ENCODE measurements around the gene CT45A1. TPM values are rescaled to one million over a fixed set of nuclear protein-coding genes. Genes with fewer than 3 reads are reported as not detected.
"Not testable (repeated sequence)": the region's sequence is repeated elsewhere in the genome, so short reads cannot be mapped to it uniquely, and the experiment has no call there.

Gene CT45A1
- total RNA-seq: not detected

GRCh38 chrX:135713183-135713689 is at the start of gene CT45A1:
TSS of gene CT45A1 (plus strand) at chrX:135713639. CDS start at chrX:135718941, 5,302 bp downstream.
- H3K27me3 ChIP-seq; H3K4me3 ChIP-seq; intact Hi-C loops (cut with DNase I; ENCODE audit: low total_unique reads); H3K27ac ChIP-seq; H3K36me3 ChIP-seq; H3K4me1 ChIP-seq; DNase-seq; H3K9me3 ChIP-seq: not testable (repeated sequence)

GRCh38 chrX:135672979-135673378 is 40.5 kb upstream of the CT45A1 start:
- DNase-seq; H3K36me3 ChIP-seq; H3K4me1 ChIP-seq; H3K27me3 ChIP-seq; H3K4me3 ChIP-seq; intact Hi-C loops (cut with DNase I; ENCODE audit: low total_unique reads); H3K27ac ChIP-seq; H3K9me3 ChIP-seq: not testable (repeated sequence)

GRCh38 chrX:135688137-135688536 is 25.3 kb upstream of the CT45A1 start:
- intact Hi-C loops (cut with DNase I; ENCODE audit: low total_unique reads): no loop called here
- Histone ChIP-seq H3K27ac (no peak overlapping the region), H3K27me3 (no peaks in the 10 kb centered on the region), H3K4me3 (no peak overlapping the region), H3K9me3 (no peaks in the 10 kb centered on the region), H3K4me1 (no peaks in the 10 kb centered on the region), H3K36me3 (no peaks in the 10 kb centered on the region)
- TF ChIP-seq POLR2A (IDR thresholded peaks at IDR 0.05) (no peak), CTCF (IDR thresholded peaks at IDR 0.05) (no peak)
- DNase-seq: no peak

- H3K27ac ChIP-seq: no peak overlapping the region
- intact Hi-C loops (cut with DNase I; ENCODE audit: low total_unique reads): no loop called here
- no peak overlapping the region for H3K4me3 ChIP-seq
- peaks cover 0 to 8% of the 10 kb centered on the region in 2 donors for H3K27me3 ChIP-seq
- TF ChIP-seq POLR2A (IDR thresholded peaks at IDR 0.05) (no peak), CTCF (IDR thresholded peaks at IDR 0.05) (no peak)
- H3K9me3 ChIP-seq: no peaks in the 10 kb centered on the region
- H3K4me1 ChIP-seq: no peaks in the 10 kb centered on the region
- H3K36me3 ChIP-seq: no peaks in the 10 kb centered on the region
- DNase-seq: no peak
These were observed 18.0 kb upstream of the CT45A1 start for GRCh38 chrX:135695471-135695870.

- DNase-seq: no peak
- Histone ChIP-seq H3K36me3 (no peaks in the 10 kb centered on the region), H3K9me3 (no peaks in the 10 kb centered on the region), H3K27me3 (peaks cover 0 to 8% of the 10 kb centered on the region in 2 donors), H3K4me3 (no peak overlapping the region), H3K4me1 (no peaks in the 10 kb centered on the region), H3K27ac (no peak overlapping the region)
- TF ChIP-seq POLR2A (IDR thresholded peaks at IDR 0.05): no peak
- no peak for TF ChIP-seq CTCF (IDR thresholded peaks at IDR 0.05)
- intact Hi-C loops (cut with DNase I; ENCODE audit: low total_unique reads): no loop called here
These were observed 15.8 kb upstream of the CT45A1 start for GRCh38 chrX:135697601-135698000.

GRCh38 chrX:135698924-135699323 is 14.5 kb upstream of the CT45A1 start:
- no peak for DNase-seq
- H3K27me3 ChIP-seq: peaks cover 0 to 8% of the 10 kb centered on the region in 2 donors
- intact Hi-C loops (cut with DNase I; ENCODE audit: low total_unique reads): no loop called here
- no peak for TF ChIP-seq CTCF (IDR thresholded peaks at IDR 0.05)
- no peak for TF ChIP-seq POLR2A (IDR thresholded peaks at IDR 0.05)
- no peak overlapping the region for H3K27ac ChIP-seq
- no peaks in the 10 kb centered on the region for H3K4me1 ChIP-seq
- no peaks in the 10 kb centered on the region for H3K36me3 ChIP-seq
- H3K4me3 ChIP-seq: no peak overlapping the region
- no peaks in the 10 kb centered on the region for H3K9me3 ChIP-seq

Data from uterus (tissue), 4 donors.